HEK293 (cell line): ENCODE data around the gene STX10.
A peak's percentile ranks its signal among the peaks of the same experiment; 100 is the strongest.

Source experiments
- CTCF ChIA-PET: fragments of 350-600 bp; formaldehyde crosslinking; extraction: SDS; loops from one replicate; lab custom pipeline; 2021; ENCODE audit warnings: antibody characterized with exemption; lab: Yijun Ruan, JAX
- POLR2A ChIA-PET: fragments of 300-600 bp; formaldehyde crosslinking; extraction: SDS; loops from one replicate; lab custom pipeline; 2020; ENCODE audit warnings: antibody characterized with exemption, inconsistent platforms; lab: Yijun Ruan, JAX
- H3K27ac ChIP-seq: fragments of 200-500 bp; sonication (Bioruptor generic); 2 replicates; pipeline ENCODE4 v1.5.1; 2014; ENCODE audit warnings: low read depth, low read length, control low read depth, inconsistent platforms; ENCODE audit errors: extremely low read depth
- H3K36me3 ChIP-seq, 2 experiments: fragments of 200-500 bp in 1 of 2; sonication (Bioruptor generic) in 1 of 2; 1 replicate in 1 of 2; 2 replicates in 1 of 2; pipeline ENCODE4 v1.5.1; 2014 to 2017; ENCODE audit warnings: inconsistent platforms in 2 of 2, low read length in 2 of 2; ENCODE audit not compliant: control insufficient read depth in 2 of 2, insufficient read depth in 1 of 2
- H3K4me1 ChIP-seq: fragments of 200-500 bp; sonication (Bioruptor generic); 2 replicates; pipeline ENCODE4 v1.5.1; 2014; ENCODE audit warnings: mild to moderate bottlenecking, low read length, inconsistent platforms; ENCODE audit not compliant: control insufficient read depth, insufficient read depth
- H3K4me3 ChIP-seq: 2 replicates; pipeline ENCODE4 v1.5.1; 2011; ENCODE audit warnings: low read depth, mild to moderate bottlenecking, control low read depth, low read length, moderate library complexity
- H3K9me3 ChIP-seq: fragments of 200-500 bp; sonication (Bioruptor generic); 2 replicates; pipeline ENCODE4 v1.5.1; 2014; ENCODE audit warnings: low read depth, low read length, inconsistent platforms; ENCODE audit not compliant: control insufficient read depth, insufficient read depth
- AEBP2 ChIP-seq: fragments of 450-650 bp; formaldehyde crosslinking; IDR thresholded peaks from 2 replicates; pipeline ENCODE4 v1.5.1; 2016; ENCODE audit warnings: missing biosample characterization, missing genetic modification characterization, borderline replicate concordance
- EGR2 ChIP-seq: fragments of 450-650 bp; formaldehyde crosslinking; IDR thresholded peaks from 2 replicates; pipeline ENCODE4 v1.5.1; 2016; ENCODE audit warnings: low read depth, missing biosample characterization, missing genetic modification characterization
- GLI4 ChIP-seq: fragments of 450-650 bp; formaldehyde crosslinking; IDR thresholded peaks from 2 replicates; pipeline ENCODE4 v1.5.1; 2016; ENCODE audit warnings: missing biosample characterization, missing genetic modification characterization
- KLF1 ChIP-seq: fragments of 450-650 bp; formaldehyde crosslinking; IDR thresholded peaks from 2 replicates; pipeline ENCODE4 v1.5.1; 2016; ENCODE audit warnings: missing biosample characterization, missing genetic modification characterization
- KLF17 ChIP-seq: fragments of 450-650 bp; formaldehyde crosslinking; IDR thresholded peaks from 2 replicates; pipeline ENCODE4 v1.5.1; 2016; ENCODE audit warnings: missing biosample characterization, missing genetic modification characterization
- KLF7 ChIP-seq: fragments of 450-650 bp; formaldehyde crosslinking; IDR thresholded peaks from 2 replicates; pipeline ENCODE4 v1.5.1; 2016; ENCODE audit warnings: missing biosample characterization, missing genetic modification characterization, borderline replicate concordance
- PATZ1 ChIP-seq: fragments of 450-650 bp; formaldehyde crosslinking; IDR thresholded peaks from 2 replicates; pipeline ENCODE4 v1.5.1; 2016; ENCODE audit warnings: missing biosample characterization, missing genetic modification characterization
- PRDM6 ChIP-seq: fragments of 450-650 bp; formaldehyde crosslinking; IDR thresholded peaks from 2 replicates; pipeline ENCODE4 v1.5.1; 2017; ENCODE audit warnings: missing biosample characterization, missing genetic modification characterization
- RBAK ChIP-seq: fragments of 450-650 bp; formaldehyde crosslinking; IDR thresholded peaks from 2 replicates; pipeline ENCODE4 v1.5.1; 2016; ENCODE audit warnings: missing biosample characterization, missing genetic modification characterization
- SALL2 ChIP-seq: fragments of 450-650 bp; formaldehyde crosslinking; IDR thresholded peaks from 2 replicates; pipeline ENCODE4 v1.5.0; 2017; ENCODE audit warnings: missing biosample characterization, mild to moderate bottlenecking, missing genetic modification characterization, borderline replicate concordance
- SCRT2 ChIP-seq: fragments of 450-650 bp; formaldehyde crosslinking; IDR thresholded peaks from 2 replicates; pipeline ENCODE4 v1.5.1; 2016; ENCODE audit warnings: missing biosample characterization, missing genetic modification characterization
- SP7 ChIP-seq: fragments of 450-650 bp; formaldehyde crosslinking; IDR thresholded peaks from 2 replicates; pipeline ENCODE4 v1.5.1; 2016; ENCODE audit warnings: missing biosample characterization, missing genetic modification characterization
- ZNF112 ChIP-seq: fragments of 450-650 bp; formaldehyde crosslinking; IDR thresholded peaks from 2 replicates; pipeline ENCODE4 v1.5.0; 2017; ENCODE audit warnings: missing biosample characterization, missing genetic modification characterization
- ZNF114 ChIP-seq: fragments of 450-650 bp; formaldehyde crosslinking; IDR thresholded peaks from 2 replicates; pipeline ENCODE4 v1.5.0; 2017; ENCODE audit warnings: missing biosample characterization, missing genetic modification characterization
- ZNF121 ChIP-seq: fragments of 450-650 bp; formaldehyde crosslinking; IDR thresholded peaks from 2 replicates; pipeline ENCODE4 v1.5.1; 2016; ENCODE audit warnings: missing biosample characterization, missing genetic modification characterization
- ZNF138 ChIP-seq: fragments of 450-650 bp; formaldehyde crosslinking; IDR thresholded peaks from 2 replicates; pipeline ENCODE4 v1.5.1; 2016; ENCODE audit warnings: missing biosample characterization, missing genetic modification characterization, borderline replicate concordance
- ZNF148 ChIP-seq: fragments of 450-650 bp; formaldehyde crosslinking; IDR thresholded peaks from 2 replicates; pipeline ENCODE4 v1.5.0; 2017; ENCODE audit warnings: missing biosample characterization, missing genetic modification characterization, borderline replicate concordance
- ZNF169 ChIP-seq: fragments of 450-650 bp; formaldehyde crosslinking; IDR thresholded peaks from 2 replicates; pipeline ENCODE4 v1.5.1; 2016; ENCODE audit warnings: missing biosample characterization, missing genetic modification characterization
- ZNF175 ChIP-seq: fragments of 450-650 bp; formaldehyde crosslinking; IDR thresholded peaks from 2 replicates; pipeline ENCODE4 v1.5.1; 2016; ENCODE audit warnings: missing biosample characterization, missing genetic modification characterization
- ZNF184 ChIP-seq: fragments of 450-650 bp; IDR thresholded peaks from 2 replicates; pipeline ENCODE4 v1.5.1; 2018; ENCODE audit warnings: missing biosample characterization, mild to moderate bottlenecking, missing genetic modification characterization
- ZNF248 ChIP-seq: fragments of 450-650 bp; formaldehyde crosslinking; IDR thresholded peaks from 2 replicates; pipeline ENCODE4 v1.5.1; 2017; ENCODE audit warnings: missing biosample characterization, missing genetic modification characterization
- ZNF324 ChIP-seq: fragments of 450-650 bp; formaldehyde crosslinking; IDR thresholded peaks from 2 replicates; pipeline ENCODE4 v1.5.1; 2016; ENCODE audit warnings: missing biosample characterization, missing genetic modification characterization
- ZNF350 ChIP-seq: fragments of 450-650 bp; formaldehyde crosslinking; IDR thresholded peaks from 2 replicates; pipeline ENCODE4 v1.5.0; 2017; ENCODE audit warnings: missing biosample characterization, mild to moderate bottlenecking, missing genetic modification characterization
- ZNF521 ChIP-seq: fragments of 450-650 bp; formaldehyde crosslinking; IDR thresholded peaks from 2 replicates; pipeline ENCODE4 v1.5.1; 2017; ENCODE audit warnings: missing biosample characterization, mild to moderate bottlenecking, missing genetic modification characterization
- ZNF585B ChIP-seq: fragments of 450-650 bp; formaldehyde crosslinking; IDR thresholded peaks from 2 replicates; pipeline ENCODE4 v1.5.1; 2016; ENCODE audit warnings: missing biosample characterization, missing genetic modification characterization
- ZNF610 ChIP-seq: fragments of 450-650 bp; formaldehyde crosslinking; IDR thresholded peaks from 2 replicates; pipeline ENCODE4 v1.5.1; 2016; ENCODE audit warnings: missing biosample characterization, missing genetic modification characterization, borderline replicate concordance
- ZNF768 ChIP-seq: fragments of 450-650 bp; formaldehyde crosslinking; IDR thresholded peaks from 2 replicates; pipeline ENCODE4 v1.5.1; 2018; ENCODE audit warnings: missing biosample characterization, mild to moderate bottlenecking, missing genetic modification characterization
- ZSCAN4 ChIP-seq: fragments of 450-650 bp; formaldehyde crosslinking; IDR thresholded peaks from 2 replicates; pipeline ENCODE4 v1.5.1; 2017; ENCODE audit warnings: missing biosample characterization, missing genetic modification characterization

The STX10 gene

GRCh38 chr19:13146763-13147563 is 3.2 kb downstream of the STX10 start:
- H3K27ac ChIP-seq = no peak overlapping the region
- ChIA-PET CTCF (interaction anchor here (0.9 to 1.1 kb wide), 2 partner anchors 113 to 169 kb away, joined by 3 to 6 read pairs; no protein-coding TSS in a partner anchor), POLR2A (interaction anchor here (0.6 to 0.7 kb wide), 2 partner anchors 26 to 29 kb away, joined by 3 to 4 read pairs; partner anchors contain the start of gene NACC1)
- H3K9me3 ChIP-seq = no peaks in the 10 kb centered on the region
- no peak overlapping the region for H3K4me3 ChIP-seq
- peaks cover 3% of the 10 kb centered on the region for H3K4me1 ChIP-seq
- H3K36me3 ChIP-seq = peaks cover 6 to 15% of the 10 kb centered on the region in 2 experiments; a peak in 2 of 3 replicates
- TF ChIP-seq PATZ1 (tag by site-specific recombination) (peak; percentile 27; the same call in 1 of the 2 replicates), ZNF585B (tag by site-specific recombination) (no peak), ZNF768 (tag by site-specific recombination) (no peak), ZNF610 (tag by site-specific recombination) (no peak), SALL2 (tag by site-specific recombination) (no peak), ZNF148 (tag by site-specific recombination) (no peak), ZNF350 (tag by site-specific recombination) (no peak), ZNF521 (no peak), KLF17 (tag by site-specific recombination) (no peak), ZNF112 (no peak), KLF1 (tag by site-specific recombination) (no peak; the same call in 1 of the 2 replicates), ZNF248 (tag by site-specific recombination) (no peak), GLI4 (tag by site-specific recombination) (no peak), KLF7 (tag by site-specific recombination) (no peak), ZNF169 (no peak), RBAK (tag by site-specific recombination) (no peak), ZNF184 (tag by site-specific recombination) (no peak), SP7 (tag by site-specific recombination) (peak; percentile 17; the same call in 1 of the 2 replicates), AEBP2 (tag by site-specific recombination) (no peak), PRDM6 (tag by site-specific recombination) (no peak), ZNF324 (tag by site-specific recombination) (no peak), ZSCAN4 (tag by site-specific recombination) (peak; percentile 70), ZNF121 (no peak), ZNF138 (tag by site-specific recombination) (no peak), ZNF114 (tag by site-specific recombination) (no peak), ZNF175 (tag by site-specific recombination) (no peak), SCRT2 (tag by site-specific recombination) (no peak), EGR2 (tag by site-specific recombination) (no peak)
